ENCODE measurements around the gene KMT2C.
"Not testable (repeated sequence)": the region's sequence is repeated elsewhere in the genome, so short reads cannot be mapped to it uniquely, and the experiment has no call there.

Gene KMT2C

GRCh38 chr7:152451356-152451755 lies 15.6 kb upstream of the KMT2C start:
- TF ChIP-seq, protein P1, sequence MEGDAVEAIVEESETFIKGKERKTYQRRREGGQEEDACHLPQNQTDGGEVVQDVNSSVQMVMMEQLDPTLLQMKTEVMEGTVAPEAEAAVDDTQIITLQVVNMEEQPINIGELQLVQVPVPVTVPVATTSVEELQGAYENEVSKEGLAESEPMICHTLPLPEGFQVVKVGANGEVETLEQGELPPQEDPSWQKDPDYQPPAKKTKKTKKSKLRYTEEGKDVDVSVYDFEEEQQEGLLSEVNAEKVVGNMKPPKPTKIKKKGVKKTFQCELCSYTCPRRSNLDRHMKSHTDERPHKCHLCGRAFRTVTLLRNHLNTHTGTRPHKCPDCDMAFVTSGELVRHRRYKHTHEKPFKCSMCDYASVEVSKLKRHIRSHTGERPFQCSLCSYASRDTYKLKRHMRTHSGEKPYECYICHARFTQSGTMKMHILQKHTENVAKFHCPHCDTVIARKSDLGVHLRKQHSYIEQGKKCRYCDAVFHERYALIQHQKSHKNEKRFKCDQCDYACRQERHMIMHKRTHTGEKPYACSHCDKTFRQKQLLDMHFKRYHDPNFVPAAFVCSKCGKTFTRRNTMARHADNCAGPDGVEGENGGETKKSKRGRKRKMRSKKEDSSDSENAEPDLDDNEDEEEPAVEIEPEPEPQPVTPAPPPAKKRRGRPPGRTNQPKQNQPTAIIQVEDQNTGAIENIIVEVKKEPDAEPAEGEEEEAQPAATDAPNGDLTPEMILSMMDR (IDR thresholded peaks at IDR 0.05; ENCODE audit: insufficient read depth, low read depth, low read length, missing control alignments), result no peak
- no peak overlapping the region for H3K4me3 ChIP-seq (ENCODE audit: low read length)
- no peak for DNase-seq (ENCODE audit: low read depth)

- H3K4me3 ChIP-seq (ENCODE audit: low read length); DNase-seq (ENCODE audit: low read depth): not testable (repeated sequence)
These were observed 9.7 kb upstream of the KMT2C start for GRCh38 chr7:152445386-152446008.

- DNase-seq (ENCODE audit: low read depth), result no peak
- TF ChIP-seq, protein P1 (IDR thresholded peaks at IDR 0.05; ENCODE audit: insufficient read depth, low read depth, low read length, missing control alignments), result no peak
These were observed 7.8 kb upstream of the KMT2C start for GRCh38 chr7:152443586-152443985.

DNA sequence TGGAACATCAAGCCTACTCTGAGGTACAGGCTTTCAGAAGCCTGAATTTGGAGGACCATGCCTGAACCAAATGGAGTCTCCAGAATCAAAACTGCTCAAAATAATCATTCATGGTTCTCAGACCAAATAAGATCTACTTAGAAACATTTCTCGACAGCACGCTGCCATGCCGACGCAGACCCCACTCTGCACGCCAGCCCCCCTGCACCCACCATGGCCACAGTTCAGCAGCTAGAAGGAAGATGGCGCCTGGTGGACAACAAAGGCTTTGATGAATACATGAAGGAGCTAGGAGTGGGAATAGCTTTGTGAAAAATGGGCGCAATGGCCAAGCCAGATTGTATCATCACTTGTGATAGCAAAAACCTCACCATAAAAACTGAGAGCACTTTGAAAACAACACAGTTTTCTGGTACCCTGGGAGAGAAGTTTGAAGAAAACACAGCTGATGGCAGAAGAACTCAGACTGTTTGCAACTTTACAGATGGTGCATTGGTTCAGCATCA lies 6.6 kb upstream of the KMT2C start:
- TF ChIP-seq, protein P1 (IDR thresholded peaks at IDR 0.05; ENCODE audit: insufficient read depth, low read depth, low read length, missing control alignments), result no peak
- H3K4me3 ChIP-seq (ENCODE audit: low read length), result no peak overlapping the region
- no peak for DNase-seq (ENCODE audit: low read depth)

More at GRCh38 chr7:152443586-152443985, 7.8 kb upstream of the KMT2C start:
- H3K4me3 ChIP-seq (ENCODE audit: low read length), result no peak overlapping the region

- not testable (repeated sequence) for H3K4me3 ChIP-seq (ENCODE audit: low read length); DNase-seq (ENCODE audit: low read depth)
These were observed 6.0 kb upstream of the KMT2C start for GRCh38 chr7:152441810-152442209.

DNA sequence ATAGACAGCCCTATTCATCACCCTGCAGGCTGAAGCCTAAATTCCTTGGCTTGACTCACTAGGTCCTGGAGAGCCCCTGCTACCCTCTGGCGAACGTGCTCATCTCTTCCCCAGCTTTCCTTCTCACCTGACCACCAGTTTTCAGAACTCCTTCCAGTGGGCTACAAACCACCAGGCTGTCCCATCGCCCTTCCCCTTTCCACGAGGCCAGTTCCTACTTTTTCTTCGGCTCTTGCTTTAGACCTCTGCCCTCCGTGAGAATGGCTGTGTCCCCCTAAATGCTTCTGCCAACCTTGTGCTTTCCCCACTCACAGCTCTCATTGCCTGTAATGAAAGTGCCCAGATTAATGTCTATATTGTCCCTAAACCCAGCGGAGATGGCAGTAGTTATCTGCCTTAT lies 5.4 kb upstream of the KMT2C start:
- DNase-seq (ENCODE audit: low read depth); H3K4me3 ChIP-seq (ENCODE audit: low read length): not testable (repeated sequence)

GRCh38 chr7:152438017-152438416 lies 2.2 kb upstream of the KMT2C start:
- H3K4me3 ChIP-seq (ENCODE audit: low read length); DNase-seq (ENCODE audit: low read depth): not testable (repeated sequence)

DNA sequence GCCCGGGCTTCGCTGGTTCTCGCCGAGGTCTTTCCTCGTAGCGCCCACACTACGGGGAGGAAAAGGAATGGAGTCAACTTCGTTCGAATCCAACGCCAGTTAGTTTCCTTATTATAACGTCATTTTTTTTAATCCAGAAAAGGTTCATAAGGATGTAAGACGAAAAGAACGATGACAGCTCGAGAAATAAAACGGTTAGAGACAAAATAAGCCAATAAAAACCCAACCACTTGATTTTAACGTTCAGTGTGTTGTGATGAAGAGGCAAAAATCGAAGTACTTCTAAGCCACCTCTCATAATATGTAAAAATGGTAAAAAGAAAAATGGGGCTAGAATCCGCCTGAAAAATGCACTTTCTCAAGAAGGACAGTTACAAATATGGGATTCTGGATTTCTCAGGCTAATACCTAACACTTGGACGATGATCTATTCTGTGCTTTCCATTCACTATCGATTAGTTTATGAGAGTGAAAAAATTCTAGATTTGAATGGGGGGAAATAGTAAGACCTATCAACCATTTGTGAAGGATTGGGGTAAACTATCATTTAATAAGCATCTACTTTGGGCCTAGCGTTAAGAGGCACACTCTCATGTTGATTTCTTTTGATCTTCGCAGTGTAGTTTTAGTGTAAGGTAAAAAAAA lies 1.2 kb upstream of the KMT2C start:
- peak overlapping the region; percentile 55 for H3K4me3 ChIP-seq (ENCODE audit: low read length)
- DNase-seq (ENCODE audit: low read depth), result not testable (repeated sequence)

- TF ChIP-seq, protein P1 (IDR thresholded peaks at IDR 0.05; ENCODE audit: insufficient read depth, low read depth, low read length, missing control alignments), result no peak
- peak overlapping the region; percentile 55 for H3K4me3 ChIP-seq (ENCODE audit: low read length)
- peak; percentile 93 for DNase-seq (ENCODE audit: low read depth)
These were observed 518 bp upstream of the KMT2C start for GRCh38 chr7:152436111-152436930.

GRCh38 chr7:152434511-152435383 lies 1.1 kb downstream of the KMT2C start:
- peak; percentile 49 for DNase-seq (ENCODE audit: low read depth)
- peak overlapping the region; percentile 70 for H3K4me3 ChIP-seq (ENCODE audit: low read length)
